ENCODE results near the gene EFNA4. TPM values are rescaled to one million over a fixed set of nuclear protein-coding genes. Genes with fewer than 3 reads are reported as not detected.

EFNA4 gene
- total and polyA plus RNA-seq, 9 of the 15 experiments (the other 6 are each of a cell fraction or from before 2014, with no cell fraction given) = 0.68 to 7.4 (median 6.1) TPM

- TF ChIP-seq POU5F1 (IDR thresholded peaks at IDR 0.05; ENCODE audit: borderline replicate concordance, low read depth, low read length, partially characterized antibody) = no peak
- no peak for TF ChIP-seq ZNF384 (IDR thresholded peaks at IDR 0.05; ENCODE audit: low read depth, low read length)
- TF ChIP-seq L3MBTL2 (IDR thresholded peaks at IDR 0.05) = no peak
- TF ChIP-seq ATF7 (IDR thresholded peaks at IDR 0.05) = peak; percentile 23; the same call in 1 of the 2 replicates
- no peak for TF ChIP-seq ZNF785 (CRISPR knock-in tag; IDR thresholded peaks at IDR 0.05)
- no peak for TF ChIP-seq KLF13 (tag; IDR thresholded peaks at IDR 0.05; ENCODE audit: borderline replicate concordance, low read depth)
- no peak for TF ChIP-seq BHLHE40 (IDR thresholded peaks at IDR 0.05; ENCODE audit: low read length)
- no peak for TF ChIP-seq KLF6 (CRISPR knock-in tag; IDR thresholded peaks at IDR 0.05; ENCODE audit: borderline replicate concordance)
- no peak for TF ChIP-seq ZZZ3 (IDR thresholded peaks at IDR 0.05)
- TF ChIP-seq YBX1 (IDR thresholded peaks at IDR 0.05) = no peak
- no peak for TF ChIP-seq MEIS2 (IDR thresholded peaks at IDR 0.05; ENCODE audit: partially characterized antibody)
- no peak for TF ChIP-seq HMBOX1 (IDR thresholded peaks at IDR 0.05)
- no peak for TF ChIP-seq CEBPB (tag; IDR thresholded peaks at IDR 0.05)
- TF ChIP-seq ARID4B (CRISPR knock-in tag; IDR thresholded peaks at IDR 0.05) = peak; percentile 4; the same call in 1 of the 2 replicates
- TF ChIP-seq MAZ (CRISPR knock-in tag; conservative IDR thresholded peaks at IDR 0.05 in 1 of 2, IDR thresholded peaks at IDR 0.05 in 1 of 2) = no peak
- no peak for TF ChIP-seq COPS2 (conservative IDR thresholded peaks at IDR 0.05)
- TF ChIP-seq ELK3 (CRISPR knock-in tag; IDR thresholded peaks at IDR 0.05) = no peak
- no peak for TF ChIP-seq AFF1 (IDR thresholded peaks at IDR 0.05; ENCODE audit: low read depth in 1 of 2, partially characterized antibody in 2 of 2)
- no peak for TF ChIP-seq POLR3G (IDR thresholded peaks at IDR 0.05; ENCODE audit: extremely low read depth, insufficient read length, insufficient replicate concordance)
Measured at GRCh38 chr1:155051342-155051776, 12.2 kb upstream of the EFNA4 start (continued).

Data from K562 (cell line).